Small intestine (tissue), 7 donors: ENCODE results near the gene MCTP1. TPM values are rescaled to one million over a fixed set of nuclear protein-coding genes. Genes with fewer than 3 reads are reported as not detected.
A peak's percentile ranks its signal among the peaks of the same experiment; 100 is the strongest.

ENCODE experiments used
- DNase-seq, 2 donors: peaks; one replicate each; pipeline versions ENCODE4 v3.0.0 to v3.0.0-alpha.2; 2013
- FAIRE-seq: peaks from 2 replicates; lab custom pipeline; 2012; peaks lifted over from hg19 to GRCh38; lab: Jason Lieb, UNC
- H3K27ac ChIP-seq, 3 donors: one replicate each; pipeline ENCODE4 v1.5.1; 2013; ENCODE audit warnings: low read length in 2 of 3, mild to moderate bottlenecking in 2 of 3, control low read depth in 1 of 3, inconsistent platforms in 1 of 3, low read depth in 1 of 3, moderate library complexity in 1 of 3
- H3K27me3 ChIP-seq, 3 donors: one replicate each; pipeline ENCODE4 v1.6.1; 2013; ENCODE audit warnings: low read length in 3 of 3, inconsistent platforms in 1 of 3; ENCODE audit not compliant: control insufficient read depth in 3 of 3, insufficient read depth in 3 of 3
- H3K36me3 ChIP-seq, 3 donors: one replicate each; pipeline ENCODE4 v1.6.1; 2013; ENCODE audit warnings: low read length in 3 of 3, inconsistent platforms in 1 of 3, low read depth in 1 of 3, mild to moderate bottlenecking in 1 of 3, moderate library complexity in 1 of 3; ENCODE audit not compliant: control insufficient read depth in 3 of 3, insufficient read depth in 2 of 3
- H3K4me1 ChIP-seq, 3 donors: one replicate each; pipeline ENCODE4 v1.6.1; 2013; ENCODE audit warnings: low read length in 2 of 3, inconsistent platforms in 1 of 3, low read depth in 1 of 3, mild to moderate bottlenecking in 1 of 3, moderate library complexity in 1 of 3; ENCODE audit not compliant: control insufficient read depth in 3 of 3, insufficient read depth in 2 of 3
- H3K4me3 ChIP-seq, 3 donors: one replicate each; pipeline ENCODE4 v1.5.1; 2013; ENCODE audit warnings: low read length in 3 of 3, control low read depth in 1 of 3, inconsistent platforms in 1 of 3, low read depth in 1 of 3, mild to moderate bottlenecking in 1 of 3, moderate library complexity in 1 of 3
- H3K9me3 ChIP-seq, 2 donors: one replicate each; pipeline ENCODE4 v1.6.1; 2013; ENCODE audit warnings: low read depth in 1 of 2, low read length in 1 of 2; ENCODE audit not compliant: control insufficient read depth in 2 of 2, insufficient read depth in 1 of 2
- WGBS, 3 donors: extraction: QIAGEN DNeasy Blood & Tissue Kit; methylation state at CpG; one replicate each; pipeline ENCODE4 v1.1.7; 2013; 5-methylcytosine and 5-hydroxymethylcytosine counted together
- polyA plus RNA-seq, 4 donors: library from polyadenylated mRNA; stranded (reverse) in 3 of 4; unstranded in 1 of 4; fragments of 200-250 nt in 3 of 4; fragments of 120-200 nt in 1 of 4; gene quantifications; one replicate each; pipeline versions ENCODE4 v1.2.1 to v1.2.3, GENCODE V29; 2013
- donor health status: healthy with polysubstance abuse.
- donor health status: control.
- donor health status: control.
- donor health status: Bipolar disorder and iron deficiency.
- donor health status: healthy.

The MCTP1 gene
- polyA plus RNA-seq, 4 donors = 0.22 to 6.1 (median 2.3) TPM

DNA sequence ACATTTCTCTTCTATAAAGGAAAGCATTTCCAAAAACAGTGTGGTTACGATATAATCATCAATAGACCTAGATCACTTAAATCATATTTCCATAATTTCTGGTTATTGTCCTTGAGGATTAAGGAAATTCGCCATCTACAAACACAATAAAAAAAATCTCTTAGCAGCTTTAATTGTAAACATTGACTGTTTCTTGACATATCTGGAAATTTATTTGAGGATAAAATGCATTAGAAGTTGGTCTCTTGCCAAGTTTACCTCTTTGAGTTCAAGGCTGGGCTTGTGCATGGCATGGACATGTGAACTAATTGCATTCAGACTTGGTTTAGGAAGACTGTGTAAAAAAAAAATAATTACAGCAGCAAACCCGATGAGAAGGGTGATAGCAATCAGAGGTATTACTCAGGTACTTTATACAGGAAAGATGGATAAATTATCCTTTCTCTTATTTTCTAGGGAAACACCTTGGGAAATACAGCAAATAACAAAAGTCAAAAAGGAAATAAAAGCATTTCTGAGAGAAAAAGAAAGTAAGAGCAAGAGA, 428.6 kb downstream of the MCTP1 start:
- Histone ChIP-seq H3K4me3 (no peak overlapping the region), H3K36me3 (no peaks in the 10 kb centered on the region), H3K4me1 (no peaks in the 10 kb centered on the region), H3K27me3 (no peaks in the 10 kb centered on the region), H3K27ac (no peak overlapping the region), H3K9me3 (no peaks in the 10 kb centered on the region)
- WGBS, 3 donors = 49 to 65% (median 60%) methylated on average over 3 of the region's 3 CpGs
- DNase-seq (no peak), FAIRE-seq (no peak)

DNA sequence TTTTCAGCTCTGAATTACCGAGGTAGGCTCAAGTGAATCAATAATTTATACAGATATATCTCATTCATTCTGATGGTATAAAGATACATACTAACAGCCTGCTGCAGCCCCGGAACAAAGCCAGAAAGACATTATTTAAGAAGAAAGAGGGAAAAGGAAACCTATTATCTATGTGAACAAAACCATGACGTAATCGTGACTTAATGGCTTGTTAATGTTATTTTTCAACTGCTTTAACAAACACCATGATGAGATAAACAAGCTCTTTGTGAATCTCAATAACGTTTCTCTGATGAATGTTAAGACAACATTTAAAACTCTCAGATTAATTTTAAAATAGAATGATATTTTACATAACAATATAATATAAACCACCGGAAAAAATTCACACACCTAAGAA, 429.4 kb downstream of the MCTP1 start:
- no peaks in the 10 kb centered on the region for H3K36me3 ChIP-seq
- H3K9me3 ChIP-seq = no peaks in the 10 kb centered on the region
- DNase-seq = no peak
- FAIRE-seq = no peak
- no peaks in the 10 kb centered on the region for H3K4me1 ChIP-seq
- no peak overlapping the region for H3K27ac ChIP-seq
- H3K27me3 ChIP-seq = no peaks in the 10 kb centered on the region
- no peak overlapping the region for H3K4me3 ChIP-seq
- WGBS, 3 donors = 45 to 56% (median 50%) methylated on average over 6 of the region's 6 CpGs

DNA sequence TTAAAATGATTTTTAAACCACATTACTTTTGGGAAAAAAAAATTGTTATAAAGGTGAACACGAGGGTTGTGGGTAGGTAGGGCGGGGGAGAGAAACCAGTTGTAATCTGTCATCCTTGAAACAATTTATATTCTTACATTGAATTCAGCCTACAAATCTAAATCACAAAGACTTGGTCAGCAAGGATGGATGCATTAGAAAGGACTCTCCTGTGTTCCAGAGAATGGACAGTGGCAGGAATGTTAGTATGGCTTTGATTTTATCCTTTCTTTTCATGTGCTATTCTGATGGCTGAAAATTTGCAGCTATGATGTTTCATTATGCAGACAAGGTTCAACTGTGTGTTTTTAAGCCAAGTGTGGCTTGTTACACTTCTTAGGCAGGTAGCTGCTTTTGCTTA, 431.8 kb downstream of the MCTP1 start:
- WGBS, 3 donors = 71 to 83% (median 76%) methylated on average over 2 of the region's 2 CpGs
- FAIRE-seq = no peak

DNA sequence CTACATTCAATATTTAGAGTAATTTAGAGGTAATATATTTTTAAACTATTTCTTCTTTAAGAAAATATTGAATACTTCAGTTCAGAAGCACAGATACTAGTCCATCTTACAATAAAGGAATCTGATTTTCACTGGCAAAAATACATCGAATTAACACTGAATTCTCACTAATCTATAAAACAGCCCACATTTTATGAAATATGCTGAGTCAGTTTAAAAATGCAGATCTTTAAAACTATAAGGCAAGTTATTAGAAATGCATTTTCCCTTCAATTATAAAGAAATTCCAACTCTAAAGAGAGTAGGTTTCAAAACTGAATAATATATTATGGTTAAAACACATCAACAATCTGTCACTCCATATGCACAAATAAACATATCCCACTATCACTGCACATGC, 433.9 kb downstream of the MCTP1 start:
- no peaks in the 10 kb centered on the region for H3K36me3 ChIP-seq
- no peak overlapping the region for H3K4me3 ChIP-seq
- DNase-seq = no peak
- H3K9me3 ChIP-seq = no peaks in the 10 kb centered on the region
- H3K27ac ChIP-seq = no peak overlapping the region
- no peaks in the 10 kb centered on the region for H3K4me1 ChIP-seq
- H3K27me3 ChIP-seq = no peaks in the 10 kb centered on the region
- 69 to 89% (median 73%) methylated on average over 1 of the region's 1 CpG for WGBS, 3 donors
- no peak for FAIRE-seq

More for the DNA sequence above, 431.8 kb downstream of the MCTP1 start:
- no peaks in the 10 kb centered on the region for H3K9me3 ChIP-seq
- no peaks in the 10 kb centered on the region for H3K27me3 ChIP-seq
- no peak for DNase-seq
- H3K4me1 ChIP-seq = no peaks in the 10 kb centered on the region
- H3K27ac ChIP-seq = no peak overlapping the region
- no peaks in the 10 kb centered on the region for H3K36me3 ChIP-seq
- H3K4me3 ChIP-seq = no peak overlapping the region

DNA sequence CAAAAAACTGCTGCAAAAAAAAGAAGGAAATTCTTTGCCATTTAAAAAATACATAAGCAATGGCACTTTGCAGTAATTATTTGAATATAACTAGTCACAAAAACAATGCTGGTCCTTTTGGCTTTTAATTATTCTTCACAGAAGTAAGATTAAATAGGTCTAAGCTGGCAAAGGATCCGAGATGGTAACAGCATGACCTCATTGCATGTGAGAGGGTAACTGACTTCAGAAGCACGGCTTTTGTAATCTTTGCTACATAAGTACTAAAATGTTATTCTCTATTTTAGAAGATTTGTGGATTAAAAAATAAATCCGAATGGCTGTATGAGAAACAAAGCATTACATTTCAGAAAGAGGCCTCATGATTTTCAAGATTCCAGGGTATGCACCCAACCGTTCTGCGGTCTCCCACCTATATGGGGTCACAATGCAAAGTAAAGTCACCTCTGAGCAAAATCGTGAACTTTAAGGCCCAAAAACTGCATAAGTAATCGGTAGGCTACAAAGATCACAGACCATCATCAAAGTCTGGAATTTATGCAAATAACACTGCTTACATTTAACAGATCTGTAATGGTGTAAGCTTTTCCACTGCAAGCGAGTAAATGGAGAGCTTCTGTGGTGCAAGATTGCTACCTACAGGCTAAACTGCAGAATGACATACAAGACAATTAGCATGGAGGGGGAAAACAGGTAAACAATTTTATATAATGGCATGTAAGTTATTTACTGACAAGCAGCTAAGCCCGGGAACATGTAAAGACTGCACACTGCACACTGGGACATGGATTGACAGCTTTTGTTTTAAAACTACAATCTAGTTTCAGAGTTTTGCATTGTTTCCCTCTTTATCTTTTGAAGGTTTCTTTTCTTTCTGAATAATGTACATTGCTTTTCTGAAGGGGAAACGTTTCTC, 434.8 kb downstream of the MCTP1 start:
- H3K27me3 ChIP-seq = no peaks in the 10 kb centered on the region
- FAIRE-seq (no peak), DNase-seq (peak; percentile 14 to 28)
- H3K36me3 ChIP-seq = no peaks in the 10 kb centered on the region
- WGBS, 3 donors = 33 to 38% (median 36%) methylated on average over 10 of the region's 10 CpGs
- H3K4me1 ChIP-seq = no peaks in the 10 kb centered on the region
- no peak overlapping the region for H3K4me3 ChIP-seq
- H3K27ac ChIP-seq = no peak overlapping the region
- H3K9me3 ChIP-seq = no peaks in the 10 kb centered on the region

DNA sequence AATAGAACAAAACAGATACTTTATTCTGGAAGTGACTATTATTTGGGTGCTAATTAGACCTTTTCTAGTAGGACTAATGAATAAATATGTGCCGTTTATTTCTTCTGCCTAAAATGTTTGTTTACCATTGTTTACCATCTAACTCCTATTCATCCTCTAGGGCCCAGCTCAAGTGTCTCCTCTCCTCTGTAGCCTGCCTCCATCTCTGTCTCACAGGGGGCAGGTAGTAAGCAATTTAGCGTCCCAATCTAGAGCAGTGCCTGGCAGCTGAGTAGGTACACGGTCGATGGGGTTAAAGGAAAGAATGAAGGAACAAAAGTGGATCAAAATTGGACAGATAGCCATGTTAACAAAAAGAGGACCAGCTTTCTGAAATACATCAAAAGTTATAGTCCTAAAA, 435.6 kb downstream of the MCTP1 start:
- WGBS, 3 donors = 59 to 70% (median 67%) methylated on average over 4 of the region's 4 CpGs

DNA sequence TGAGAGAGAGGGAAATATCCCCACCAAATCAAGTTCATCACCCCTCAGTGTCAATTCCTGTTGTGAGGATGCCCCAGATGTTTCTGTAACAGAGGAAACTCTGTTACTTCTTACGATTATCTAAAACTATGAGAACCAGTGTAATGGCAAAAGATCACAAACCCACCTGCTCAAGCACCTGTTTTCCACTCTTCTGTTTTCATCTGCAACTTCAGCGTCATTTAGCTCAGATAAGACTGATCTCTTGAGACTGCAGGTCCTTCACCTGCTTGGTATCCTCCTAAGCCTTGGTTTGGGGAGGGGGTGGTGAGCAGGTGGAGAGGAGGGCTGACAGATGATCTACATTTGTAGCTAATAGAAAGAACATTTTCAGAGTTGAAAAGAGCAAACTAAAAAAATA, 437.2 kb downstream of the MCTP1 start:
- DNase-seq (no peak), FAIRE-seq (no peak)
- WGBS, 3 donors = 37 to 68% (median 44%) methylated on average over 2 of the region's 2 CpGs
- H3K27me3 ChIP-seq = no peaks in the 10 kb centered on the region
- no peak overlapping the region for H3K4me3 ChIP-seq
- H3K36me3 ChIP-seq = no peaks in the 10 kb centered on the region
- H3K9me3 ChIP-seq = no peaks in the 10 kb centered on the region
- H3K27ac ChIP-seq = no peak overlapping the region
- H3K4me1 ChIP-seq = no peaks in the 10 kb centered on the region

More for the DNA sequence above, 435.6 kb downstream of the MCTP1 start:
- FAIRE-seq (no peak), DNase-seq (no peak)
- H3K27me3 ChIP-seq = no peaks in the 10 kb centered on the region
- no peaks in the 10 kb centered on the region for H3K36me3 ChIP-seq
- no peak overlapping the region for H3K27ac ChIP-seq
- H3K9me3 ChIP-seq = no peaks in the 10 kb centered on the region
- H3K4me1 ChIP-seq = no peaks in the 10 kb centered on the region
- no peak overlapping the region for H3K4me3 ChIP-seq

DNA sequence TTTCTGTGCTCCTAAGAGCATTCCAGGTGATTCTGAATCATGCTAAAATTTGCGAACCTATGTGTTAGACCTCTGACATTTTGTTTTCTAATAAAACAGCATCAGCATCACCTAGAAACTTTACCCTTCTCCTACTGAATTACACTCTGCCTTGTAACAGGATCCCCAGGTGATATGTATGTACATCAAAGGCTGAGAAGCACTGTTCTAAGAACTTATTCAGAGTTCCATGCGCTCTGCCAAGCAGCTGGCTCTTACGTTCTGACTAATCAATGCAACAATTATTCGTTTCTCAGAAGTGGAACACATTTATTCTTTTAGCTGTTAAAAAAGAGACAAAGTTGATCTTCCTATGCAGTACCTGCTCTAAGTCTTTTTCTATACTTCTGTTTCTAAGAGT, 437.9 kb downstream of the MCTP1 start:
- Histone ChIP-seq H3K4me3 (no peak overlapping the region), H3K9me3 (no peaks in the 10 kb centered on the region), H3K4me1 (no peaks in the 10 kb centered on the region), H3K27me3 (no peaks in the 10 kb centered on the region), H3K36me3 (no peaks in the 10 kb centered on the region), H3K27ac (no peak overlapping the region)
- DNase-seq (no peak), FAIRE-seq (no peak)
- 69 to 78% (median 73%) methylated on average over 4 of the region's 4 CpGs for WGBS, 3 donors
